ENCODE data around the gene TCF23.

Gene TCF23

DNA sequence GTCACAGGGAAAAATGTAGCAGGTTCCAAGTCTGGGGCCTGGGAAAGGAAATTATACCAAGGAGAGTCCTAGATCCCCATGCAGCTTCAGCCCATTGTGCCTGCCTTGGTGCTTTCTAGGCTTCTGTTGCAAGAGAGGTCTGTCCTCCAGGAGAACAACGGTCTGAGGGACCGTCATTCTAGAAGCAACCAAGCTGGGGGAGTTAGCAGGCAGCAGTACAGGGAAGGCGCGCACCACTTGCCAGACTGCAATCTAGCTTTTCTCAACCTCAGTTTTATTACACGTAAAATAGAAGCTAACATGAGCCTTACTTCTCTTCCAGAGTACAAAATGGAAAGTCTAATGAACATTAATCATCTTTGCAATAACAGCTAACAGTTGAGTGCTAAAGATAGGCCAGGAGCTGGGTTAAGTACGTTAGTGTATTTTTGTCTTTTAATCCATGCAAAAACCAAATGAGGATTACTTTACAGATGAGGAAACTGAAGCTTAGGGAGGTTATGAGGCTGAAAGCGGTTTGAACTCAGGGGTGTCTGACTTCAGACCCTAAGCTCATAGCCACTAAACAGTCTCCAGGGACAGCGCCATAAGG lies 1.9 kb downstream of the TCF23 start:
- H3K27ac ChIP-seq: no peak overlapping the region
- no peak for TF ChIP-seq ZFX (IDR thresholded peaks at IDR 0.05)
- TF ChIP-seq, protein P1, sequence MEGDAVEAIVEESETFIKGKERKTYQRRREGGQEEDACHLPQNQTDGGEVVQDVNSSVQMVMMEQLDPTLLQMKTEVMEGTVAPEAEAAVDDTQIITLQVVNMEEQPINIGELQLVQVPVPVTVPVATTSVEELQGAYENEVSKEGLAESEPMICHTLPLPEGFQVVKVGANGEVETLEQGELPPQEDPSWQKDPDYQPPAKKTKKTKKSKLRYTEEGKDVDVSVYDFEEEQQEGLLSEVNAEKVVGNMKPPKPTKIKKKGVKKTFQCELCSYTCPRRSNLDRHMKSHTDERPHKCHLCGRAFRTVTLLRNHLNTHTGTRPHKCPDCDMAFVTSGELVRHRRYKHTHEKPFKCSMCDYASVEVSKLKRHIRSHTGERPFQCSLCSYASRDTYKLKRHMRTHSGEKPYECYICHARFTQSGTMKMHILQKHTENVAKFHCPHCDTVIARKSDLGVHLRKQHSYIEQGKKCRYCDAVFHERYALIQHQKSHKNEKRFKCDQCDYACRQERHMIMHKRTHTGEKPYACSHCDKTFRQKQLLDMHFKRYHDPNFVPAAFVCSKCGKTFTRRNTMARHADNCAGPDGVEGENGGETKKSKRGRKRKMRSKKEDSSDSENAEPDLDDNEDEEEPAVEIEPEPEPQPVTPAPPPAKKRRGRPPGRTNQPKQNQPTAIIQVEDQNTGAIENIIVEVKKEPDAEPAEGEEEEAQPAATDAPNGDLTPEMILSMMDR (conservative IDR thresholded peaks at IDR 0.05): no peak

DNA sequence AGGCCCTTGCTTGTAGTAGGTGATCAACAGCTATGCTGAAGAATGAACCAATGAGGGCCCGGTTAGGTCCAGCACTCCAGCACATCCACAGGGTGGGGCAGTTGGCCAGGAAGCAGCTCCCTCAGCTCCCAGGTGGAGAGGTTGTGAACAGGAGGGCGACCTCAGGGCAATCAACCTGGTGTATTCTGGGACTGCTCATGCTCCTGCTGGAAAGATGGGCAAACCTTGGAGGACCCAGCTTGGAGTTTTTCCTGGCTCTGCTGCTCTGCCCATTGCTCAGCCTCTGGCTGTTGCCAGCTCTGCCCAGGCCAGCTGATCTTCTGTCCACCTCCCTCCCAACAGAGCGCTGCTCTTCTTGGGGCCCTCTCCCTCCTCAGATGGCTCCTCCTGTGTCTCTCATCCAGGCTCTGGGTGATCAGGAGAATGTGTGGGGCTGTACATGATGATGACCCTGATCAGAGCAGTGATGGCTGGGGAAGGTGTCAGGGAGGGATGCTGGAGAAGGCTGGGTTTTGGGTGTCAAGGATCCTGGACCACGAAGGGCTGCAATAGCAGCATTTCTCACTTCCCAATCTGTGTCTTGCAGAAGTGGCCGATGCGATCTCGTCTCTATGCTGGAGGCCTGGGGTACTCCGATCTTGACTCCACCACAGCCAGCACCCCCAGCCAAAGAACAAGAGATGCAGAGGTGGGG lies 3.4 kb downstream of the TCF23 start:
- TF ChIP-seq ZFX (IDR thresholded peaks at IDR 0.05): no peak
- TF ChIP-seq, protein P1 (conservative IDR thresholded peaks at IDR 0.05): no peak
- H3K27ac ChIP-seq: no peak overlapping the region

DNA sequence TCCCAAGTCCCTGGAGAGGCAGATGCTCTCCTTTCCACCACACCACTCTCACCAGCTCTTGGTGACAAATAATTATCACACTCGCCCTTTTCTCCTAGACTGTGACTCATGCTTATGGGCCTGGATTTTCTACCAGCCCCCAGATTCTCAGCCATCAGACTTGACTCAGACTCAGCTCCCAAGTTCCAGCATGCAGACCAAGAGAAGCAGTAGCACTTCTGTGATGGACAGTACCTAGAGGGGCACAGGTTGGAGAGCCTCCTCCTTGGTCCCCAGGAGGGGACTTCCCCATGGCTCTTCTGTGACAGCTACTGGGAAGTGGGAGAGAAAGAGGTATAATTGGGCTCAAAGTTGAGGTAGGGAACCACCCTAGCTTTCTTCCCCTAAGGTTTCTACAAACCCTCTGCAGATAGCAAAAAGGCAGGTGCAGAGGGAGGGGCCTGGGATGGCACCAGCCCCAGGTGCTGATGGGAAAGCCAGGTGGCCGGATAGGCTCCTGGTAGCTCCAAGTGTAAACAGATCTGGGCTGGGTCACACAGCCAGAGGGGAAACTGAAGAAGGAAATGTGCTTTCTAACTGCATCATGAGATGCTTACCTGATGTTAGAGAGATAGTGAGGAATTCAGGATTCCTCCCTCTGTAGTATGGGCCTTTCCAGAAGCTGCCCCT lies 4.1 kb downstream of the TCF23 start:
- TF ChIP-seq, protein P1 (conservative IDR thresholded peaks at IDR 0.05): no peak
- no peak for TF ChIP-seq ZFX (IDR thresholded peaks at IDR 0.05)
- H3K27ac ChIP-seq: no peak overlapping the region

DNA sequence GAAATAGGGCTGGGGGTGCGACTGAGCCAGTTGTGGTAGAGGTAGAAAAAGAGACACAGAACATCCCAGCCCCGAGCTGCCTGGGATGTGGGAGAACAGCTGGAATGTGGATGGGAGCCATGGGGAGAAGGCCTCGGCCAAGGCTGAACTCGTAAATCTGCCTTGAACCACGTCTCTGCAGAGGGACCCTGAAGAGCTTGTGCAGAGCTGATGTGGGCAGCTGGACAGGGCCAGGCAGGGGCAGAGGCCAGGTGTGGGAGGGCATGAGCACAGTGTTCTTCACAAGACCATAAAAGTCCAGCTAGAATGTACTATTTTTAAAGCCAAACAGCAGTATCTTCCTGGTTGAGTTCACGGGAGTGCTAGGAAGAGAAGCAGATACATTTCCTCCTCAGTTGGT lies 5.7 kb downstream of the TCF23 start:
- no peak overlapping the region for H3K27ac ChIP-seq
- no peak for TF ChIP-seq ZFX (IDR thresholded peaks at IDR 0.05)

DNA sequence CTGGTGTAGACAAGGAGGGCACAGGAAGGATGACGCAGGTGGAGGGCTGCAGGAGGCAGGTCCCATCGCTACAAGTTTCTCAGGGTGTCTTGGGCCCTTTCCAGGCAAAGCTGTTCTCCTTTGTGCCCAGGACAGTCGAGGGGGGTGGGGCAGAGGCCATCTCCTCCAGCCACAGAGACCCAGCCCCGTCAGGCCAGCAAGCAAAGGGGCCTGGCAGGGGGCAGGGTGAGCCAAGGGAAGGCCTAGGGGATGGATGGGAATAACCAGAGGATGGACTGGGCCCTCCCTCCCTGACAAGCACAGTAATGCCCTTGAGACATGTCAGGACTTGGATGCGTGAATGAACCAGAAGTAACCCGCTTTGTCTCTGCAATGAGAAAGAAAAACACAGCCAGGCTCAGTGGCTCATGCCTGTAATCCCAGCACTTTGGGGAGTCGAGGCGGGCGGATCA lies 6.3 kb downstream of the TCF23 start:
- H3K27ac ChIP-seq: no peak overlapping the region
- no peak for TF ChIP-seq ZFX (IDR thresholded peaks at IDR 0.05)
- TF ChIP-seq, protein P1 (conservative IDR thresholded peaks at IDR 0.05): no peak

DNA sequence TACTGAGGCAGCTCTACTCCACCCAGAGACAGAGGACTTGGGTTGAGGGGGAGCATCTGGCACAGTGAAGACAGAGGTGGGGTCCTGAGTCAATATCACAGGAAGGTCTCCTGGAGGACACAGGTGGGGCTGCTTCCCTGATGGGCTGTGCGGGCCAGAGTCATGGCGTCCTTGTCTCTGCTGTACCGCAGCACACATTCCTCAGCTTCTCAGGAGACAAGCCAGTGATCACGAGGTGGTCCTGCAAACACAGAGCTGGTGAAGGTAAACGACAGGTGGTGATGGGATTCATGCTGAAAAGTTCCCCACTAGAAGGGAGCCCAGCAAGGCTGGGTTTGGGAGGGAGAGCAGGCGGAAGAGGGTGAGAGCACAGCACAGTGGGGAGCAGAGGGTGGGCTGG lies 9.7 kb downstream of the TCF23 start:
- no peak overlapping the region for H3K27ac ChIP-seq
- TF ChIP-seq ZFX (IDR thresholded peaks at IDR 0.05): no peak
- TF ChIP-seq, protein P1 (conservative IDR thresholded peaks at IDR 0.05): no peak

DNA sequence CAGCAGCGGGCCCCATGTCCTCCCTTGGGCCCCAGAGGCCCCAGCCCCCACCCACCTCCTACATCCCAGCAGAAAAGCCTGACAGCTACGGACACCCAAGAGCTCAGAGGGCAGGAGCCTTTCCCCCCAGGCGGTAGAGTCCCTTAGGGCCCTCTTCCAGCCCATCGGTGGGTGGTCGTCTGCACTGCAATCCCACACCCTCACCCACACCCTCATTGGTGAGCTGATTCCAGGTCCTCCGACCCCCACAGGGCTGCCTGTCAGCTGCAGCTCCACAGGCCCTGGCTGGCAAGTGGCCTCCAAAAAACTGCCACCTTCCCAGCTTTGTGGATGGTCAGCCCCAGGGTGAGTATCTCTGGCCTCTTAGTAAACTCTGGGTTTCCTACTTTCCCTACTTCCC lies 10.5 kb downstream of the TCF23 start:
- TF ChIP-seq, protein P1 (conservative IDR thresholded peaks at IDR 0.05): no peak
- no peak for TF ChIP-seq ZFX (IDR thresholded peaks at IDR 0.05)
- H3K27ac ChIP-seq: no peak overlapping the region

All from C4-2B (cell line).